Retinal pigment epithelial cell (primary cell): Measurements from ENCODE around the gene TCF20.
A peak's percentile ranks its signal among the peaks of the same experiment; 100 is the strongest.

Experiments
- DNase-seq: peaks from one replicate; pipeline ENCODE4 v3.0.0-alpha.2; 2010; ENCODE audit warnings: low read depth
- H3K4me3 ChIP-seq: 2 replicates; pipeline ENCODE4 v1.5.1; 2011; ENCODE audit warnings: mild to moderate bottlenecking, low read length, control low read depth, moderate library complexity
- TF ChIP-seq, protein P1 (sequence below): conservative IDR thresholded peaks from 2 replicates; pipeline ENCODE4 v1.5.1; 2011; ENCODE audit warnings: low read depth, low read length, control low read depth, inconsistent platforms

The TCF20 gene

DNA sequence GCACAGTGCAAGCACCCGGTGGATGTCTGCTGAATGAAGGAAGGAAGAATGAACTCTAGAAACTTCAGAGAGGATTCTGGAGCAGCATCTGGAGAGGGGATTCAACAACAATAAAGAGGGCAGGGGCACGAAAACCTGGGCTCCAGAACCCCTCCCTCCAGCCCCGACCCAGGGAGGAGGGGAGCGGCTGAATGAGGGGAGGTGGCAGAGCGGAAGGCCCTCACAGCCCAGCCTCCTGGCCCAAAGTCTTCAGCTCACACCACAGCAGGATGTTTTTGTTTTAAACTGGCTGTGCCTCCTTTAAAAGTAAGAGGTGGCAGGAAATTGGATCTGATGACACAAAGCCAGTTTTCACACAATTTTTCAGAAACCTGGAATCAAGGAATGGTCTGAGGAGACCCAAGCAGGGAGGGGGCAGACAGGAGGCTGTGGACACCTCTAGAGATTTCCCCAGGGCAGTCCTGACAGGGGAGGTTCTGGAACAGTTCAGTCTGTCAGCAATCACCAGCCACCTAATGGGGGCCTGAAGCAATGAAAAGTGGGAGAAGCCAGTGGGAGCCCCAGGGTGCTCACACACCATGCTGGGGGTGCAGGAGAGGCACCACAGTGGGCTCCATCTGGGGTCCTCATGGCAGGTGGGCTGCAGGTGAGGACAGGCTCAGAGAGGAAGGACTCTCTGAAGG is 44.4 kb upstream of the TCF20 start:
- DNase-seq, result no peak
- H3K4me3 ChIP-seq, result no peak overlapping the region
- TF ChIP-seq, protein P1, sequence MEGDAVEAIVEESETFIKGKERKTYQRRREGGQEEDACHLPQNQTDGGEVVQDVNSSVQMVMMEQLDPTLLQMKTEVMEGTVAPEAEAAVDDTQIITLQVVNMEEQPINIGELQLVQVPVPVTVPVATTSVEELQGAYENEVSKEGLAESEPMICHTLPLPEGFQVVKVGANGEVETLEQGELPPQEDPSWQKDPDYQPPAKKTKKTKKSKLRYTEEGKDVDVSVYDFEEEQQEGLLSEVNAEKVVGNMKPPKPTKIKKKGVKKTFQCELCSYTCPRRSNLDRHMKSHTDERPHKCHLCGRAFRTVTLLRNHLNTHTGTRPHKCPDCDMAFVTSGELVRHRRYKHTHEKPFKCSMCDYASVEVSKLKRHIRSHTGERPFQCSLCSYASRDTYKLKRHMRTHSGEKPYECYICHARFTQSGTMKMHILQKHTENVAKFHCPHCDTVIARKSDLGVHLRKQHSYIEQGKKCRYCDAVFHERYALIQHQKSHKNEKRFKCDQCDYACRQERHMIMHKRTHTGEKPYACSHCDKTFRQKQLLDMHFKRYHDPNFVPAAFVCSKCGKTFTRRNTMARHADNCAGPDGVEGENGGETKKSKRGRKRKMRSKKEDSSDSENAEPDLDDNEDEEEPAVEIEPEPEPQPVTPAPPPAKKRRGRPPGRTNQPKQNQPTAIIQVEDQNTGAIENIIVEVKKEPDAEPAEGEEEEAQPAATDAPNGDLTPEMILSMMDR, result no peak

DNA sequence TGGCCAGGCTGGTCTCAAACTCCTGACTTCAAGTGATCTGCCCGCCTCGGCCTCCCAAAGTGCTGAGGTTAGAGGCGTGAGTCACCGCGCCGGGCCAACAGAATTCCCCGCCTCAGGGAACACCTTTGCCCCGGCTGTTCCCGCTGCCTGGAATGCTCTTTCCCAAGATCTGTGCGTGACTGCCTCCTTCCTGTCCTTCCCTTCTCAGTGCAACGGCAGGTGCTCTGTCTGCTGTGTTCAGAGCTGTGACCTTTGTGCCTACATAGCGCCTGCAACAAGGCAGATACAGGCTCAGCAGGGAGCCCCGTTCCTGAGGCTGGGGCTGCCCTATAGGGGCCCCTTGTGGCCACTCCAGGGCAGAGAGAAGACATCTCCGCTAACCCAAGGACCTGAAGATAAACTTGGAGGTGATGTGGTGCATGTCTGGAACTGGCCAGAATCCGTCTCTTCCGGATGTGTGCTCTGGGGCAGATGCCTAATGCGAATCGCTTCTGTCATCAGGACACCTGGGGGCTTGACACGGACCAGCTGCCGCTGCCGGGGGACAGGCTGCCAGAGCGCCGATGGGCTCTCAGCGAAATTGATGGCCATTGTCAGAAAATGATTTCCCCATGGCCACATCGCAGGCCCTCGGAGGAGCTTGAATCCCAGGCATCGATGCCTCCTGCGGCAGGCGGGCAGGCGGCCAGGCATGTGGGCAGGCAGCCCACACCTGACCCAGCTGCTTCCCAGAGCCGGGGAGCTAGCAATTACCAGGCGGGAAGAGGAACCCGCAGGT is 43.5 kb upstream of the TCF20 start:
- H3K4me3 ChIP-seq, result no peak overlapping the region
- TF ChIP-seq, protein P1, result peak; percentile 55
- no peak for DNase-seq

DNA sequence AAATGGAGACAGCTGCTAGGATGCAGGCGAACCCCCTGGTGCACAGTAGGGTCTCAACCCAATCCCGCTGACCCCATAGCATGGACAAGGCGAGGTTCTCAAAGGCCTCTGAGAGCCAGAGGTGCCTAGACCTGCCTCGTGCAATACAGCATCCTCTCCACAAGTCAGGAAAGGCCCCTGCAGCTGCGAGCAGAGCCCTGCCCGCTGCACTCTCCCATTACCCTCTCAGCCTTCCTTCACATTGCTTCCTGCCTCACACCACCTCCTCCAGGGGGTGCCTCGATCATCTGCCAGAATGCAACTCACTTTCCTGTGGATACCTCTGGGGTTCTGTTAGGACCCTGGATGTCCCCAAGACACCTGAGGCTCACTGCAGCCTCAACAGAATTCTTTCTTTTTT is 42.8 kb upstream of the TCF20 start:
- DNase-seq, result no peak
- H3K4me3 ChIP-seq, result no peak overlapping the region
- TF ChIP-seq, protein P1, result no peak

DNA sequence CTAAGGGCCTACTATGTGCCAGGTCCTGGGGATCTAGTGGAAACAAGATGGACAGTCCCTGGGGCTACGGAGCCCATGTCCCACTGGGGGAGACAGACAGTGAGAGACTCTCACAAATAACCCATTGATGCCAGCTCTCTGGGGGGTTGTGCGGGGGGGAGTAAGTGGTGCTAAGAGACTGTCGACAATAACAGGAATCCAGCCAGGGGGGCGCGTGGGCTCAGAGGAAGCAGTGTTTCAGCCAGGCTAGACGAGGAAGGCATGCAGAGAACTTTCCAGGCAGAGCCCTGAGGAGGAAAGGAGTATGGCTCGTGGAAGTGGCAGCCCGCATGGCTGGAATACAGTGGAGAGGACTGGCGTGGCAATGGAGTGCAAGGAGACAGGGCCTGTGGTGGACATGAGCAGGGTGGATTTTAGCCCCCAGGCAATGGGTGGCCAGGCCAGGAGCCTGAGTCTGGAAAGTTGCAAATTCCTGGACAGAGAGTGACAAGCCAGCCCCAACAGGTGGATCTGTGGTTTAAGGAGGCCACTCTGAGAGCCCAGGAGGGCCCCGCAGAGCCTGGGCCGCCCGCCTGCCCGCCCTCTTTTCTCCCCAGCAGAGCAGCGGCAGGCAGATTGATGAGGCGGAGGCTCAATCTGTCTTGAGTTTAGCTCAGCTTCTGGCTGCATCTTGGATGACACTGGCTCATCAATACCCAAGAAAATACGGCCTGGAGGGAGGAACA is 40.0 kb upstream of the TCF20 start:
- H3K4me3 ChIP-seq, result no peak overlapping the region
- no peak for DNase-seq
- TF ChIP-seq, protein P1, result no peak

DNA sequence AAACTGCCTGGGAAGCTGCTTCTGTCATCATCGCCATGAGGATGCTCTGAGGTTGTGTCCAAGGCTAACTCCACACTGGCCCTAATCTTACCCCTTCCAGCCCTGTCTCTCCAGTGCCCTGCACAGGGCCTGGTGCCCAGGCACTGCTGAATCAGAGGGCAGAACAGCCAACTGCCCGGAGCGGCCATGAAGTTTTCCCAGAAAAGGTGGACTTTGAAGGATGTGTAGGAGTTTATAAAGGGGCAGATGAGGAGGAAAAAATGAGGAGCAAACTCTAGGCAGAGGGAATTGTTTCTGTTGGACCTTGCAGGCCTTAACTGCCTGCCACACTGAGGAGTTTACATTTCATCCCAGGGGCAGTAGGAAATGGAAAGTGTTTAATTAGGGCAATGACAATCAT is 39.4 kb upstream of the TCF20 start:
- TF ChIP-seq, protein P1, result no peak
- no peak overlapping the region for H3K4me3 ChIP-seq
- DNase-seq, result no peak

GRCh38 chr22:42308892-42309468 is 38.5 kb upstream of the TCF20 start:
- no peak overlapping the region for H3K4me3 ChIP-seq
- TF ChIP-seq, protein P1, result no peak
- no peak for DNase-seq
